HCT116 (cell line): Measurements from ENCODE around the gene FRY. TPM values are rescaled to one million over a fixed set of nuclear protein-coding genes. Genes with fewer than 3 reads are reported as not detected.

Experiments used
- ATAC-seq: fragments of 200-7000 bp; cut with Tn5 transposase; 2 replicates; pipeline ENCODE4 v1.9.1; 2020; ENCODE audit warnings: mild to moderate bottlenecking, moderate library complexity
- BruUV-seq: library from RNA; stranded (reverse); fragments of 400-500 nt; replicated peaks from 2 replicates; lab custom pipeline; 2021; lab: Mats Ljungman, UMichigan
- CTCF ChIA-PET: fragments of 300-600 bp; sonication (Branson Sonifier 250); formaldehyde crosslinking; loops from one replicate; lab custom pipeline; 2021; ENCODE audit warnings: antibody characterized with exemption; lab: Charles Lee
- POLR2A ChIA-PET: fragments of 300-600, 350-600 bp; sonication (Branson Sonifier 250); formaldehyde crosslinking; loops from one replicate; lab custom pipeline; 2021; ENCODE audit warnings: antibody characterized with exemption; lab: Charles Lee
- RAD21 ChIA-PET, 2 experiments: fragments of 300-600 bp; sonication (Branson Sonifier 250); formaldehyde crosslinking; loops; one replicate each; lab custom pipeline; 2023; ENCODE audit warnings: low total read pairs in 2 of 2; ENCODE audit not compliant: uncharacterized antibody in 2 of 2, unreplicated experiment in 2 of 2, low non-redundant PET in 1 of 2; lab: Charles Lee
- DNase-seq: peaks from one replicate; pipeline ENCODE4 v3.0.0-alpha.2; 2010; ENCODE audit warnings: low read depth, low spot score
- H2AFZ ChIP-seq: fragments of 200-600 bp; shearing (Covaris generic), sonication (generic); 2 replicates; pipeline ENCODE4 v1.6.1; 2017; ENCODE audit warnings: low read depth, mixed run types, mixed read lengths, antibody characterized with exemption, low read length; ENCODE audit not compliant: poor library complexity, severe bottlenecking
- H3K27ac ChIP-seq: 2 replicates; pipeline ENCODE4 v1.5.1; 2012; ENCODE audit warnings: low read depth, low read length
- H3K27me3 ChIP-seq: fragments of 200-600 bp; sonication (generic); 2 replicates; pipeline ENCODE4 v1.6.1; 2016; ENCODE audit warnings: mixed run types, low read length, mixed read lengths; ENCODE audit not compliant: insufficient read depth
- H3K36me3 ChIP-seq, 2 experiments: fragments of 200-500 bp in 1 of 2; fragments of 200-600 bp in 1 of 2; sonication (Bioruptor generic) in 1 of 2; sonication (generic) in 1 of 2; 2 replicates each; pipeline versions ENCODE4 v1.5.1 to v1.6.1; 2014 to 2016; ENCODE audit warnings: low read length in 2 of 2, inconsistent platforms in 1 of 2, mixed read lengths in 1 of 2, mixed run types in 1 of 2; ENCODE audit not compliant: insufficient read depth in 2 of 2, control insufficient read depth in 1 of 2
- H3K4me1 ChIP-seq, 2 experiments: fragments of 200-600 bp in 1 of 2; sonication (generic) in 1 of 2; 2 replicates each; pipeline versions ENCODE4 v1.5.1 to v1.6.1; 2012 to 2017; ENCODE audit warnings: low read length in 2 of 2, inconsistent platforms in 1 of 2, mild to moderate bottlenecking in 1 of 2, mixed read lengths in 1 of 2, mixed run types in 1 of 2, moderate library complexity in 1 of 2; ENCODE audit not compliant: insufficient read depth in 2 of 2, control insufficient read depth in 1 of 2
- H3K4me2 ChIP-seq: fragments of 200-600 bp; sonication (generic); 2 replicates; pipeline ENCODE4 v1.6.1; 2017; ENCODE audit warnings: mixed run types, low read length, mixed read lengths
- H3K4me3 ChIP-seq, 2 experiments: fragments of 200-600 bp in 1 of 2; sonication (generic) in 1 of 2; replicated peaks in 1 of 2; 2 replicates each; pipeline ENCODE4 v1.5.1; 2011 to 2016; ENCODE audit warnings: low read length in 2 of 2, control low read depth in 1 of 2, low read depth in 1 of 2, mild to moderate bottlenecking in 1 of 2, mixed read lengths in 1 of 2, mixed run types in 1 of 2
- H3K79me2 ChIP-seq: fragments of 200-600 bp; sonication (generic); 2 replicates; pipeline ENCODE4 v1.6.1; 2017; ENCODE audit warnings: mild to moderate bottlenecking, mixed run types, low read length, moderate library complexity, mixed read lengths; ENCODE audit not compliant: insufficient read depth
- H3K9ac ChIP-seq: fragments of 200-600 bp; sonication (generic); 2 replicates; pipeline ENCODE4 v1.6.1; 2016; ENCODE audit warnings: low read length, mixed read lengths
- H3K9me2 ChIP-seq: fragments of 200-600 bp; sonication (generic), shearing (Covaris generic); 2 replicates; pipeline ENCODE4 v1.6.1; 2017; ENCODE audit warnings: mixed run types, mild to moderate bottlenecking, moderate library complexity; ENCODE audit not compliant: insufficient read depth
- H3K9me3 ChIP-seq, 2 experiments: fragments of 200-500 bp in 1 of 2; fragments of 200-600 bp in 1 of 2; sonication (Bioruptor generic) in 1 of 2; sonication (generic) in 1 of 2; 2 replicates each; pipeline ENCODE4 v1.6.1; 2014 to 2017; ENCODE audit warnings: low read length in 2 of 2, mixed read lengths in 2 of 2, inconsistent platforms in 1 of 2, low read depth in 1 of 2, mild to moderate bottlenecking in 1 of 2, mixed run types in 1 of 2, moderate library complexity in 1 of 2; ENCODE audit not compliant: control insufficient read depth in 1 of 2, insufficient read depth in 1 of 2
- H4K20me1 ChIP-seq: fragments of 200-600 bp; sonication (generic), shearing (Covaris generic); 2 replicates; pipeline ENCODE4 v1.6.1; 2017; ENCODE audit warnings: mixed run types, mild to moderate bottlenecking, moderate library complexity; ENCODE audit not compliant: insufficient read depth
- CBX3 ChIP-seq: IDR thresholded peaks from 2 replicates; pipeline ENCODE4 v1.6.1; 2012; ENCODE audit warnings: low read depth
- CEBPB ChIP-seq: IDR thresholded peaks from 2 replicates; pipeline ENCODE4 v1.6.1; 2012; ENCODE audit warnings: low read depth
- ELF1 ChIP-seq: IDR thresholded peaks from 2 replicates; pipeline ENCODE4 v1.6.1; 2012; ENCODE audit warnings: low read depth, borderline replicate concordance
- FOSL1 ChIP-seq: IDR thresholded peaks from 2 replicates; pipeline ENCODE4 v1.6.1; 2012; ENCODE audit warnings: low read depth
- SP1 ChIP-seq: IDR thresholded peaks from 2 replicates; pipeline ENCODE4 v1.6.1; 2012; ENCODE audit warnings: low read depth
- SRF ChIP-seq: IDR thresholded peaks from 2 replicates; pipeline ENCODE4 v1.6.1; 2012; ENCODE audit warnings: low read depth
- intact Hi-C: fragments of 100-400 bp; cut with micrococcal nuclease; formaldehyde crosslinking; loops from 2 replicates; pipeline ENCODE4 v1.10.0; 2022
- total RNA-seq: library from RNA; stranded (reverse); gene quantifications from one replicate; pipeline ENCODE4 v1.2.1, GENCODE V29; 2021; ENCODE audit not compliant: unreplicated experiment
- TF ChIP-seq, protein P1 (sequence below): IDR thresholded peaks from 2 replicates; pipeline ENCODE4 v1.6.1; 2012
- TF ChIP-seq, protein P2 (sequence below): IDR thresholded peaks from 2 replicates; pipeline ENCODE4 v1.6.1; 2012

Gene FRY
- total RNA-seq, 1 experiment from 2014 or later, result 1.4 TPM

DNA sequence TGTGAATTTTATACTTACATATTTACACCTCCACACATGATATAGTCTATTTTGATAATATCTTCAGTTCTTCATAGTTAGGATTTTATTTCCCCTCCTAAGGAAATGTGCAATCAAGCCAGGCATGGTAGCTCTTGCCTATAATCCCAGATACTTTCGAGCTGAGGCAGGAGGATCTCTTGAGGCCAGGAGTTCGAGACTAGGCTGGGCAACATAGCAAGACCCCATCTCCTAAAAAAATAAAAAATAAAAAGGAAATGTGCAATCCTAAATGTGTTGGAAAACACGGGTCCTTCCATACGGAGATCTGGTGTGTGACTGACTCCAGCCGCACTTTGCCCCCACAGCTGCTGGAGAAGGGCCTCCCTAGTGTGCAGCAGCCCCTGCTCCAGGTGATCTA, 212.1 kb downstream of the FRY start:
- Histone ChIP-seq H3K36me3 (no peaks in the 10 kb centered on the region), H4K20me1 (no peaks in the 10 kb centered on the region), H3K9me3 (no peaks in the 10 kb centered on the region), H3K4me1 (peaks cover 0 to 5% of the 10 kb centered on the region in 2 experiments; a peak in 1 of 4 replicates), H3K79me2 (no peaks in the 10 kb centered on the region), H2AFZ (no peak overlapping the region), H3K27me3 (no peaks in the 10 kb centered on the region), H3K9ac (no peak overlapping the region), H3K27ac (no peak overlapping the region), H3K4me2 (no peak overlapping the region), H3K9me2 (no peaks in the 10 kb centered on the region), H3K4me3 (no peak overlapping the region)
- DNase-seq, result no peak
- intact Hi-C loops, result no loop called here
- TF ChIP-seq CEBPB (no peak), FOSL1 (no peak), SRF (no peak)
- TF ChIP-seq, protein P1, sequence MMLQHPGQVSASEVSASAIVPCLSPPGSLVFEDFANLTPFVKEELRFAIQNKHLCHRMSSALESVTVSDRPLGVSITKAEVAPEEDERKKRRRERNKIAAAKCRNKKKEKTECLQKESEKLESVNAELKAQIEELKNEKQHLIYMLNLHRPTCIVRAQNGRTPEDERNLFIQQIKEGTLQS, result no peak
- TF ChIP-seq, protein P2, sequence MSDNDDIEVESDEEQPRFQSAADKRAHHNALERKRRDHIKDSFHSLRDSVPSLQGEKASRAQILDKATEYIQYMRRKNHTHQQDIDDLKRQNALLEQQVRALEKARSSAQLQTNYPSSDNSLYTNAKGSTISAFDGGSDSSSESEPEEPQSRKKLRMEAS, result no peak
- POLR2A ChIA-PET, result no interaction called here
- CTCF ChIA-PET, result no interaction called here
- RAD21 ChIA-PET, result no interaction called here
- BruUV-seq, result no TSS peak
- ATAC-seq, result no peak

DNA sequence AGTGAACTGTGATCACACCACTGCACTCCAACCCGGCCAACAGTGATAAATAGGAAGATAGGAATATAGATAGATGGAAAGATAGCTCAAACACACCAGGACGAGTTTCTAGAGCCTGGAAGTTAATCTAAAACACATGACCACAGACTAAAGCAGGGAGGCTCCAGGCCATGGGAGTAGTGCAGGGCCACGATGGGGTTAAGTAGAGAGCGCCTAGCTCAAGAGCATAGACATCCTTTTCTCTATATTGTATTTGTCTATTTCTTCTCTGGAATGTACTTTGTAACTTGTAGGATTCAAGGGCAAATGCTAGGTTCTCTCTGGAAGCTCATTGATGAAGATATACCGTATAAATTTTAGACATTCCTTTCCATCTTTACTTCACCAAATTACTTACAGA, 214.0 kb downstream of the FRY start:
- H3K9me3 ChIP-seq, result no peaks in the 10 kb centered on the region
- DNase-seq, result no peak
- TF ChIP-seq SP1 (no peak), CBX3 (no peak), CEBPB (no peak), ELF1 (no peak)
- TF ChIP-seq, protein P2, result no peak
- no peak overlapping the region for H3K4me2 ChIP-seq
- H3K79me2 ChIP-seq, result no peaks in the 10 kb centered on the region
- no TSS peak for BruUV-seq
- peaks cover 0 to 5% of the 10 kb centered on the region in 2 experiments; a peak in 1 of 4 replicates for H3K4me1 ChIP-seq
- no peaks in the 10 kb centered on the region for H3K9me2 ChIP-seq
- RAD21 ChIA-PET, result no interaction called here
- intact Hi-C loops, result no loop called here
- H3K27ac ChIP-seq, result no peak overlapping the region
- CTCF ChIA-PET, result interaction anchor here (1.8 to 3.0 kb wide), 6 partner anchors 9 to 336 kb away, joined by 4 to 18 read pairs (median 12); no protein-coding TSS in a partner anchor
- POLR2A ChIA-PET, result no interaction called here
- H4K20me1 ChIP-seq, result no peaks in the 10 kb centered on the region
- H3K36me3 ChIP-seq, result no peaks in the 10 kb centered on the region
- no peak overlapping the region for H3K9ac ChIP-seq
- H2AFZ ChIP-seq, result no peak overlapping the region
- no peaks in the 10 kb centered on the region for H3K27me3 ChIP-seq
- no peak for ATAC-seq
- no peak overlapping the region for H3K4me3 ChIP-seq
